Prostate gland (tissue), 2 donors: ENCODE results near the gene MLF2.

Source experiments
- CTCF ChIP-seq, 4 experiments: fragments of 200-600 bp in 2 of 4; fragments of 450-650 bp in 2 of 4; sonication (generic) in 2 of 4; IDR thresholded peaks; 1 replicate in 3 of 4; 2 replicates in 1 of 4; pipeline ENCODE4 v1.5.1; 2016 to 2019; ENCODE audit warnings: antibody characterized with exemption in 4 of 4, mild to moderate bottlenecking in 2 of 4, moderate library complexity in 2 of 4
- POLR2AphosphoS5 ChIP-seq: sonication (generic); formaldehyde crosslinking; IDR thresholded peaks from one replicate; pipeline ENCODE4 v1.6.1; 2017; ENCODE audit warnings: antibody characterized with exemption

- TF ChIP-seq CTCF (IDR thresholded peaks at IDR 0.05) (peak in 1 of 4 experiments; percentile 9), POLR2AphosphoS5 (peak; percentile 77)
Observed at GRCh38 chr12:6765634-6766581, 13.0 kb upstream of the MLF2 start, which contains the start of gene PTMS.
